Uterus (tissue), 2 donors: ENCODE data around the gene ZNF862.

Experiments used
- CTCF ChIP-seq, 4 experiments: fragments of 200-600 bp in 2 of 4; fragments of 450-650 bp in 2 of 4; sonication (generic) in 2 of 4; IDR thresholded peaks; one replicate each; pipeline ENCODE4 v1.5.1; 2016 to 2019; ENCODE audit warnings: antibody characterized with exemption in 4 of 4, mild to moderate bottlenecking in 2 of 4, moderate library complexity in 1 of 4
- POLR2A ChIP-seq, 2 donors: fragments of 450-650 bp; IDR thresholded peaks; one replicate each; pipeline ENCODE4 v1.6.1; 2016; ENCODE audit warnings: antibody characterized with exemption in 2 of 2, mild to moderate bottlenecking in 1 of 2, moderate library complexity in 1 of 2

GRCh38 chr7:149796287-149796860, 41.8 kb upstream of the ZNF862 start:
- TF ChIP-seq CTCF (IDR thresholded peaks at IDR 0.05) (no peak), POLR2A (IDR thresholded peaks at IDR 0.05) (no peak)
